Stimulated activated CD4-positive, alpha-beta T cell treated with anti-CD3 and anti-CD28 coated beads, TNF-alpha, amount 100 ng/mL, for 4 hours (primary cell): ENCODE data around the gene FHIP2A.
"Not testable (repeated sequence)": the region's sequence is repeated elsewhere in the genome, so short reads cannot be mapped to it uniquely, and the experiment has no call there.

Experiments
- DNase-seq, 3 experiments: peaks; one replicate each; pipeline ENCODE4 v3.0.0-alpha.2; 2020; ENCODE audit warnings: low read depth in 3 of 3

The FHIP2A gene

GRCh38 chr10:114819322-114819721 is 2.3 kb upstream of the FHIP2A start:
- DNase-seq = no peak

GRCh38 chr10:114821915-114822443 is 399 bp downstream of the FHIP2A start:
- peak in 1 of 3 experiments; percentile 15 for DNase-seq

GRCh38 chr10:114822444-114823076 is 980 bp downstream of the FHIP2A start:
- no peak for DNase-seq

- no peak for DNase-seq
Measured at GRCh38 chr10:114823077-114823463, 1.5 kb downstream of the FHIP2A start.

- DNase-seq = no peak
Measured at GRCh38 chr10:114824391-114824790, 2.8 kb downstream of the FHIP2A start.

- DNase-seq = no peak
Measured at GRCh38 chr10:114825513-114826253, 4.1 kb downstream of the FHIP2A start.

GRCh38 chr10:114829160-114829909 is 7.8 kb downstream of the FHIP2A start:
- DNase-seq = no peak

- no peak for DNase-seq
Measured at GRCh38 chr10:114831186-114831867, 9.7 kb downstream of the FHIP2A start.

- DNase-seq = no peak
Measured at GRCh38 chr10:114837690-114838089, 16.1 kb downstream of the FHIP2A start.

- no peak for DNase-seq
Measured at GRCh38 chr10:114839901-114840300, 18.3 kb downstream of the FHIP2A start.

- DNase-seq = no peak
Measured at GRCh38 chr10:114845978-114846693, 24.6 kb downstream of the FHIP2A start.

GRCh38 chr10:114847517-114847916 is 25.9 kb downstream of the FHIP2A start:
- not testable (repeated sequence) for DNase-seq

- no peak for DNase-seq
Measured at GRCh38 chr10:114849674-114850073, 28.1 kb downstream of the FHIP2A start.

GRCh38 chr10:114850126-114850525 is 28.5 kb downstream of the FHIP2A start:
- no peak for DNase-seq

- DNase-seq = no peak
Measured at GRCh38 chr10:114851336-114851735, 29.8 kb downstream of the FHIP2A start.

- no peak for DNase-seq
Measured at GRCh38 chr10:114852197-114852596, 30.6 kb downstream of the FHIP2A start.

GRCh38 chr10:114854906-114855305 is 33.3 kb downstream of the FHIP2A start:
- no peak for DNase-seq

GRCh38 chr10:114855776-114856543 is 34.4 kb downstream of the FHIP2A start:
- DNase-seq = no peak

- DNase-seq = no peak
Measured at GRCh38 chr10:114856544-114857287, 35.1 kb downstream of the FHIP2A start.

- DNase-seq = not testable (repeated sequence)
Measured at GRCh38 chr10:114857288-114857565, 35.6 kb downstream of the FHIP2A start.
